Neural cell (in vitro differentiated cells): ENCODE data around the gene RELA. TPM values are rescaled to one million over a fixed set of nuclear protein-coding genes. Genes with fewer than 3 reads are reported as not detected.

Experiments used
- H2AFZ ChIP-seq: fragments of 200-600, 300-800 bp; sonication (generic), shearing (Covaris generic); 2 replicates; pipeline ENCODE4 v1.6.0; 2014; ENCODE audit warnings: low read depth, mild to moderate bottlenecking, antibody characterized with exemption, low read length, moderate library complexity
- H3F3A ChIP-seq: fragments of 200-600 bp; shearing (Covaris generic); 2 replicates; pipeline ENCODE4 v1.6.1; 2016; ENCODE audit warnings: mild to moderate bottlenecking, moderate library complexity, mixed read lengths, antibody characterized with exemption, low read length; ENCODE audit not compliant: insufficient read depth, poor library complexity, severe bottlenecking
- H3K27ac ChIP-seq: fragments of 200-600, 300-800 bp; sonication (generic), shearing (Covaris generic); 2 replicates; pipeline ENCODE4 v1.5.1; 2014; ENCODE audit warnings: mild to moderate bottlenecking, low read length, moderate library complexity
- H3K27me3 ChIP-seq: fragments of 300-800, 200-600 bp; sonication (generic), shearing (Covaris generic); 2 replicates; pipeline ENCODE4 v1.6.0; 2014; ENCODE audit warnings: mild to moderate bottlenecking, low read depth, low read length, moderate library complexity; ENCODE audit not compliant: insufficient read depth
- H3K36me3 ChIP-seq: fragments of 300-800, 200-600 bp; sonication (generic), shearing (Covaris generic); 2 replicates; pipeline ENCODE4 v1.5.1; 2014; ENCODE audit warnings: mild to moderate bottlenecking, antibody characterized with exemption, low read length, moderate library complexity; ENCODE audit not compliant: insufficient read depth
- H3K4me2 ChIP-seq: fragments of 300-800, 200-600 bp; sonication (generic), shearing (Covaris generic); 2 replicates; pipeline ENCODE4 v1.6.0; 2014; ENCODE audit warnings: mild to moderate bottlenecking, low read length
- H3K4me3 ChIP-seq: fragments of 300-800, 200-600 bp; sonication (generic), shearing (Covaris generic); 2 replicates; pipeline ENCODE4 v1.5.1; 2014; ENCODE audit warnings: mild to moderate bottlenecking, low read length, moderate library complexity
- H3K79me2 ChIP-seq: fragments of 200-600 bp; shearing (Covaris generic); replicated peaks from 2 replicates; pipeline ENCODE4 v1.6.0; 2014; ENCODE audit warnings: mild to moderate bottlenecking, low read length, moderate library complexity; ENCODE audit not compliant: insufficient read depth
- H3K9ac ChIP-seq: fragments of 300-800, 200-600 bp; sonication (generic), shearing (Covaris generic); 2 replicates; pipeline ENCODE4 v1.6.1; 2016; ENCODE audit warnings: mild to moderate bottlenecking, low read length, mixed read lengths
- H3K9me2 ChIP-seq: fragments of 200-600 bp; shearing (Covaris generic); 2 replicates; pipeline ENCODE4 v1.6.1; 2016; ENCODE audit warnings: mild to moderate bottlenecking, low read length, mixed read lengths; ENCODE audit not compliant: insufficient read depth
- H3K9me3 ChIP-seq: fragments of 200-600, 300-800 bp; sonication (generic), shearing (Covaris generic); 2 replicates; pipeline ENCODE4 v1.6.1; 2016; ENCODE audit warnings: mild to moderate bottlenecking, mixed run types, low read length, moderate library complexity, mixed read lengths
- H4K20me1 ChIP-seq: fragments of 200-600 bp; shearing (Covaris generic); 2 replicates; pipeline ENCODE4 v1.6.1; 2016; ENCODE audit warnings: mild to moderate bottlenecking, mixed run types; ENCODE audit not compliant: insufficient read depth
- EP300 ChIP-seq: fragments of 450-650 bp; conservative IDR thresholded peaks from 2 replicates; pipeline ENCODE4 v1.6.1; 2014; ENCODE audit warnings: antibody characterized with exemption, mild to moderate bottlenecking, moderate library complexity; ENCODE audit not compliant: poor library complexity, severe bottlenecking
- EZH2 ChIP-seq: fragments of 200-600, 300-800 bp; shearing (Covaris generic), sonication (generic); IDR thresholded peaks from 2 replicates; pipeline ENCODE4 v1.6.1; 2014; ENCODE audit warnings: antibody characterized with exemption, low read length, borderline replicate concordance, mild to moderate bottlenecking; ENCODE audit not compliant: insufficient read depth, poor library complexity, severe bottlenecking
- MXI1 ChIP-seq: fragments of 450-650 bp; conservative IDR thresholded peaks from 2 replicates; pipeline ENCODE4 v1.6.1; 2014; ENCODE audit warnings: antibody characterized with exemption, mild to moderate bottlenecking; ENCODE audit not compliant: poor library complexity, severe bottlenecking
- POLR2AphosphoS5 ChIP-seq: IDR thresholded peaks from 2 replicates; pipeline ENCODE4 v1.6.1; 2012
- RAD21 ChIP-seq: fragments of 450-650 bp; conservative IDR thresholded peaks from 2 replicates; pipeline ENCODE4 v1.6.1; 2014; ENCODE audit warnings: antibody characterized with exemption, mild to moderate bottlenecking, moderate library complexity
- SMC3 ChIP-seq: fragments of 450-650 bp; conservative IDR thresholded peaks from 2 replicates; pipeline ENCODE4 v1.6.1; 2014; ENCODE audit warnings: antibody characterized with exemption, mild to moderate bottlenecking, moderate library complexity; ENCODE audit not compliant: poor library complexity
- TAF1 ChIP-seq: IDR thresholded peaks from 2 replicates; pipeline ENCODE4 v1.6.1; 2012; ENCODE audit warnings: low read depth
- polyA plus RNA-seq: library from polyadenylated mRNA; depleted of rRNA; stranded (reverse); fragments of >200 nt; gene quantifications from 2 replicates; pipeline ENCODE4 v1.2.3, GENCODE V29; 2014
- TF ChIP-seq, protein P1 (sequence below): fragments of 450-650 bp; IDR thresholded peaks from 2 replicates; pipeline ENCODE4 v1.5.1; 2014; ENCODE audit warnings: antibody characterized with exemption, mild to moderate bottlenecking, moderate library complexity; ENCODE audit not compliant: poor library complexity, severe bottlenecking
- TF ChIP-seq, protein P2 (sequence below): IDR thresholded peaks from 2 replicates; pipeline ENCODE4 v1.6.1; 2012; ENCODE audit warnings: borderline replicate concordance

RELA gene
- polyA plus RNA-seq, 1 donor from 2014 or later, result 19.3 TPM

DNA sequence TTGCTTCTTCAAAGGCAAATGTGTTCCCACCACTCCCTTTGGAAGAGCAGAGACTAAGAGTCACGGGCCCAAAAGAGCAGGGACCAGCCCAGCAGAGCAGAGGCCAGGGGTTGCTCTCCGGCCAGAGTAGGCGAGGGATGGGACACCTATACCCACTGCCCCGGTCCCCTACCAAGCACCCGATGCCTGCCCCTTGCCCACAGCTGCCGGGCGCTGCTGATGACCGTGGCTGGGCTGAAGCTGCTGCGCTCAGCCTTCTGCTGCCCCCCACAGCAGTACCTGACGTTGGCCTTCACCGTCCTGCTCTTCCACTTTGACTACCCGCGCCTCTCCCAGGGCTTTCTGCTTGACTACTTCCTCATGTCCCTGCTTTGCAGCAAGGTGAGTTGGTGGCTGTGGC lies 35.5 kb downstream of the RELA start:
- no peak overlapping the region for H2AFZ ChIP-seq
- no peak overlapping the region for H3K4me2 ChIP-seq
- H3F3A ChIP-seq, result no peaks in the 10 kb centered on the region
- no peaks in the 10 kb centered on the region for H4K20me1 ChIP-seq
- no peak overlapping the region for H3K9ac ChIP-seq
- no peak for TF ChIP-seq MXI1
- TF ChIP-seq, protein P1, sequence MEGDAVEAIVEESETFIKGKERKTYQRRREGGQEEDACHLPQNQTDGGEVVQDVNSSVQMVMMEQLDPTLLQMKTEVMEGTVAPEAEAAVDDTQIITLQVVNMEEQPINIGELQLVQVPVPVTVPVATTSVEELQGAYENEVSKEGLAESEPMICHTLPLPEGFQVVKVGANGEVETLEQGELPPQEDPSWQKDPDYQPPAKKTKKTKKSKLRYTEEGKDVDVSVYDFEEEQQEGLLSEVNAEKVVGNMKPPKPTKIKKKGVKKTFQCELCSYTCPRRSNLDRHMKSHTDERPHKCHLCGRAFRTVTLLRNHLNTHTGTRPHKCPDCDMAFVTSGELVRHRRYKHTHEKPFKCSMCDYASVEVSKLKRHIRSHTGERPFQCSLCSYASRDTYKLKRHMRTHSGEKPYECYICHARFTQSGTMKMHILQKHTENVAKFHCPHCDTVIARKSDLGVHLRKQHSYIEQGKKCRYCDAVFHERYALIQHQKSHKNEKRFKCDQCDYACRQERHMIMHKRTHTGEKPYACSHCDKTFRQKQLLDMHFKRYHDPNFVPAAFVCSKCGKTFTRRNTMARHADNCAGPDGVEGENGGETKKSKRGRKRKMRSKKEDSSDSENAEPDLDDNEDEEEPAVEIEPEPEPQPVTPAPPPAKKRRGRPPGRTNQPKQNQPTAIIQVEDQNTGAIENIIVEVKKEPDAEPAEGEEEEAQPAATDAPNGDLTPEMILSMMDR, result no peak
- TF ChIP-seq POLR2AphosphoS5, result no peak
- TF ChIP-seq TAF1, result no peak
- TF ChIP-seq RAD21, result no peak
- no peak for TF ChIP-seq EP300
- no peak for TF ChIP-seq EZH2
- no peak for TF ChIP-seq SMC3
- TF ChIP-seq, protein P2, sequence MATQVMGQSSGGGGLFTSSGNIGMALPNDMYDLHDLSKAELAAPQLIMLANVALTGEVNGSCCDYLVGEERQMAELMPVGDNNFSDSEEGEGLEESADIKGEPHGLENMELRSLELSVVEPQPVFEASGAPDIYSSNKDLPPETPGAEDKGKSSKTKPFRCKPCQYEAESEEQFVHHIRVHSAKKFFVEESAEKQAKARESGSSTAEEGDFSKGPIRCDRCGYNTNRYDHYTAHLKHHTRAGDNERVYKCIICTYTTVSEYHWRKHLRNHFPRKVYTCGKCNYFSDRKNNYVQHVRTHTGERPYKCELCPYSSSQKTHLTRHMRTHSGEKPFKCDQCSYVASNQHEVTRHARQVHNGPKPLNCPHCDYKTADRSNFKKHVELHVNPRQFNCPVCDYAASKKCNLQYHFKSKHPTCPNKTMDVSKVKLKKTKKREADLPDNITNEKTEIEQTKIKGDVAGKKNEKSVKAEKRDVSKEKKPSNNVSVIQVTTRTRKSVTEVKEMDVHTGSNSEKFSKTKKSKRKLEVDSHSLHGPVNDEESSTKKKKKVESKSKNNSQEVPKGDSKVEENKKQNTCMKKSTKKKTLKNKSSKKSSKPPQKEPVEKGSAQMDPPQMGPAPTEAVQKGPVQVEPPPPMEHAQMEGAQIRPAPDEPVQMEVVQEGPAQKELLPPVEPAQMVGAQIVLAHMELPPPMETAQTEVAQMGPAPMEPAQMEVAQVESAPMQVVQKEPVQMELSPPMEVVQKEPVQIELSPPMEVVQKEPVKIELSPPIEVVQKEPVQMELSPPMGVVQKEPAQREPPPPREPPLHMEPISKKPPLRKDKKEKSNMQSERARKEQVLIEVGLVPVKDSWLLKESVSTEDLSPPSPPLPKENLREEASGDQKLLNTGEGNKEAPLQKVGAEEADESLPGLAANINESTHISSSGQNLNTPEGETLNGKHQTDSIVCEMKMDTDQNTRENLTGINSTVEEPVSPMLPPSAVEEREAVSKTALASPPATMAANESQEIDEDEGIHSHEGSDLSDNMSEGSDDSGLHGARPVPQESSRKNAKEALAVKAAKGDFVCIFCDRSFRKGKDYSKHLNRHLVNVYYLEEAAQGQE, result no peak
- no peaks in the 10 kb centered on the region for H3K27me3 ChIP-seq
- no peaks in the 10 kb centered on the region for H3K9me2 ChIP-seq
- no peaks in the 10 kb centered on the region for H3K9me3 ChIP-seq
- H3K27ac ChIP-seq, result no peak overlapping the region
- no peaks in the 10 kb centered on the region for H3K79me2 ChIP-seq
- no peaks in the 10 kb centered on the region for H3K36me3 ChIP-seq
- no peak overlapping the region for H3K4me3 ChIP-seq

DNA sequence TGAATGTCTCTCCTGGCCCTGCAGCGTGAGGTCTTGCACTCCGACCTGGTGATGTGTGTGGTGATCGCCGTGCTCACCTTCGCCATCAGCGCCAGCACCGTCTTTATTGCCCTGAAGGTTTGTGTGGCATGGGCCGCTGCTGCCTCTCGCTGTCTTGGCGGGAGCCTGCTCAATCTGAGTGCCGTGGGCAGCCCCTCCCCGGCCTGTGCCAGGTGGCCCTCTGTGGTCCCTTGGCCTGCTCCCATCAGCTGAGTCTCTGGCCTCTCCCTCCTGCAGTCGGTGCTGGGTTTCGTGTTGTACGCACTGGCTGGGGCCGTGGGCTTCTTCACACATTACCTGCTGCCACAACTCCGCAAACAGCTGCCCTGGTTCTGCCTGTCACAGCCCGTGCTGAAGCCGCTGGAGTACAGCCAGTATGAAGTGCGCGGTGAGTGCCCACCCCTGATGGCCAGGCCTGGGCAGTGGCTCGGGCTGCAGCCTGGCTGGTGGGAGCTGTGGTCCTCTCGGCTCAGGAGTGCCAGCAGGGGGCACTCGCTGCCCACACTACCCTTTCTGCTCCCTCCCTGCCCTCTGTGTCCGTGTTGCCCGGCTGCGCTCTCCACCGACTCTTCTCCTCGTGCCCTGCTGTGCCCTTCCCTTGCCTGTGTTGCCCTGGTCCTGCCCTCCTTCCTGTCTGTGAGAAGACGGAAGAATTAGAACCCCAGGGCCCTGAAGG lies 36.9 kb downstream of the RELA start:
- Histone ChIP-seq H3K36me3 (no peaks in the 10 kb centered on the region), H3K9me3 (no peaks in the 10 kb centered on the region), H3K79me2 (no peaks in the 10 kb centered on the region), H3K4me3 (no peak overlapping the region), H3K9me2 (no peaks in the 10 kb centered on the region), H3F3A (no peaks in the 10 kb centered on the region), H3K27ac (no peak overlapping the region), H3K27me3 (no peaks in the 10 kb centered on the region), H2AFZ (no peak overlapping the region), H3K9ac (no peak overlapping the region), H4K20me1 (no peaks in the 10 kb centered on the region), H3K4me2 (no peak overlapping the region)
- TF ChIP-seq, protein P1, result peak; percentile 41
- TF ChIP-seq EZH2 (no peak), RAD21 (peak; percentile 31)
